HG03521 (cell line): Measurements from ENCODE around the gene CACNG5.

Source experiments
- ATAC-seq: cut with Tn5 transposase; IDR thresholded peaks from one replicate; pipeline ENCODE4 v1.9.1; 2021; ENCODE audit warnings: mild to moderate bottlenecking, moderate library complexity; ENCODE audit not compliant: unreplicated experiment

Gene CACNG5, protein sequence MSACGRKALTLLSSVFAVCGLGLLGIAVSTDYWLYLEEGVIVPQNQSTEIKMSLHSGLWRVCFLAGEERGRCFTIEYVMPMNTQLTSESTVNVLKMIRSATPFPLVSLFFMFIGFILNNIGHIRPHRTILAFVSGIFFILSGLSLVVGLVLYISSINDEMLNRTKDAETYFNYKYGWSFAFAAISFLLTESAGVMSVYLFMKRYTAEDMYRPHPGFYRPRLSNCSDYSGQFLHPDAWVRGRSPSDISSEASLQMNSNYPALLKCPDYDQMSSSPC

GRCh38 chr17:66834919-66835454 lies at the start of gene CACNG5:
TSS of gene CACNG5 (plus strand) at chr17:66835117. CDS start at chr17:66877333, 42,216 bp downstream.
- ATAC-seq, result no peak

GRCh38 chr17:66786107-66786506 lies 48.8 kb upstream of the CACNG5 start:
- ATAC-seq, result no peak

DNA sequence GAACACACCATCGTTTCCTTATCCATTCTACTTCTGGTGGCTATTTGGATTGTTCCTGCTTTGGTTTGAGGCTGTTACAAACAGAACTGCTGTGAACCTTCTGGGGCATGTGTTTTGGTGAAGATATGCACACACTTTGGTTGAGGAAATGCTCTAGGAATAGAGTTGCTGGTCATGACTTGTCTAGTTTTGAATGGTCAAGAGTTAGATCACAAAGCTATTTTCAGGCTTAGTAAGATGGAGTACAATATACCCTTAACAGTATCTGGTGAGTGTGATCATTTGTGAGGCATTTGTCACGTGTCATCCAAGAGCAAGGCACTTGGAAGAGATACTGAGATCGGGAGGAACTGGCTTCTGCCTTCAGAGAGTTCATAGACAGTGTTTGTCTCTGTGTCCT lies 47.0 kb upstream of the CACNG5 start:
- ATAC-seq, result no peak

DNA sequence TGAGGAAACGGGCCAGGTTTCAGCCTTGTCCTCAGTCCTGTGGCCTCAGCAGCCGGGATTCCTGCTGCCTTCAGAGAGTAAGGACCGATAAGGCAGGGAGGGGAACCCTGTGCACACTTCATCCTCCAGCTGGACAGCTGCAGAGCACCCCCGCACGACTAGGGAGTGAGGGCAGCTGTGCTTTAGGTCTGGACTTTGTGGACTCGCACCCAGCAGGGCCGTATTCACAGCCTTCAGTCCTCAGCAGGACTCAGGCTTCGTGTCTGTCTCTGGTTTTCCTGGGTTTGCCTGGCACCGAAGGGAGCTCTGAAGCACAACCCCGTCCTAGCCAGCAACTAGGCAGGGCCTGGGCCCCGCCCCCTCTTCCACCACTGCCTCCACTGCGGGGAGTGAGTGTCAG lies 45.8 kb upstream of the CACNG5 start:
- ATAC-seq, result no peak

- no peak for ATAC-seq
Measured at GRCh38 chr17:66789961-66790437, 44.9 kb upstream of the CACNG5 start.

- no peak for ATAC-seq
Measured at GRCh38 chr17:66790501-66791061, 44.3 kb upstream of the CACNG5 start.

DNA sequence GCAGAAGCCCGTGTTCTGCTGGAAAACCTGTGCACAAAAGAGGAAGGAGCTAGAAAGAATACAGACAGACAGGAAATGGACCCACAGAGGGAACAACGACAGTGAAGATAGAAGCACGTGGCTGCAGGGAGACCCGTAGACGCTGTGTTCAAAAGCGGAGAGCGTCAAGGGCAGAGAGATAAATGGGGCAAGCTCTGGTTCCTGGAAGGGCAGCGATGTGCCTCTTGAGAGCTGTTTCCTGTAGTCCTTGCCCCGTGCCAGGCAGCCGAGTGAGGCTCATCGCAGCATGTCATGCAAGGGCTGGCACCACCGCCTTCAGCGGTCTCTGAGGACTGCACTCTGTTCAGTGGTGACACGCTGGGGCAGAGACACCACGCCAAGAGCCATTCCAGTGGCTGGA lies 43.6 kb upstream of the CACNG5 start:
- no peak for ATAC-seq

- no peak for ATAC-seq
Measured at GRCh38 chr17:66793814-66794213, 41.1 kb upstream of the CACNG5 start.

DNA sequence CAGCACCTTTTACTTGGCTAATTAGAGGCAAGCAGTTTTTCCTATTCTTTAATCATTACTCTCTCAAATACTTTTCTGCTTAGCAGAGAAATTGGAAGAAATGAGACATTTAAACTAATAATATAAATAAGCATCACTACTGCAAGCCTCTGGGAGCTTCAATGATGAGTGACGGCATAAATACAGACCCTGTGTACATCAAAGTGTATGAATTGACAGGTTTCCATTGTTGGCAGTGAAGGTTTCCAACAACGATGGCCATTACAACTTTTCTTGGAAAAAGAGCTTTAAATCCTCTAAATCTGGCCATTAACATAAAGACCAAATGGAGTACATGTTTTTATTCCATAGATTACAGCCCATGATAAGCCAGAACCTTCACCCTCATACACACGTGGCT lies 39.4 kb upstream of the CACNG5 start:
- no peak for ATAC-seq

DNA sequence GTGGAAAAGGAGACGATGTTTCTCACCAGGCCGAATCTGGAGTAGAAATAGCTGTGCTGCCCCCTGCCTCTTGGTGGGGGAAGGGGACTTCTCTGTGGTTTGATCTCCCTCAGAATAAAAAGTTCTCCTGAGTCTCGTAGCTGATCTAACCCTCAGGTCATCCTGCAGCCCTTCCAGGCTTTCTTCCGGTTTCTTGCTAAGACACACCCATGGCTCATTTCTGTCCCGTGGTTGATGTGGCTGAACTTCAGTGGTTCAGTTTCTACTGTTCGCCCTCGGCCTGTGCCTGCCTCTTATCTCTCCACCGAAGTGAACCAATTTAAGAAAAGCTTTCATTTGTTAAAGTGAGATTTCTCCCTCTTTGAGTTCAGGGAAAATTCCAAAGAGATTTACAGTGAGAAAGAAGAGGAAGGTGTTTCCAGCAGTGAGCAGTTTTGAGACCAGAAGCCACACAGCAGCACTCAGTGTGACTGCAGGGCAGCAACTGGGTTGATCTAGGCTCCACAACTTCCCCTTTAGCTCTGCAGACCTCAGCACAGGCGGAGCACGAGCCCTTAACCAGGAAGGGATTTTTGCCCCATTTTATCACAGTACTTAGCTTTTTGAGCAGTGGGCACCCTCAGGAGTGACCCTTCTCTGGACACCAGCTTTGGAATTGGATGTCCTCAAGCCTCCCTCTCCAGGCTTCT lies 34.9 kb upstream of the CACNG5 start:
- no peak for ATAC-seq

DNA sequence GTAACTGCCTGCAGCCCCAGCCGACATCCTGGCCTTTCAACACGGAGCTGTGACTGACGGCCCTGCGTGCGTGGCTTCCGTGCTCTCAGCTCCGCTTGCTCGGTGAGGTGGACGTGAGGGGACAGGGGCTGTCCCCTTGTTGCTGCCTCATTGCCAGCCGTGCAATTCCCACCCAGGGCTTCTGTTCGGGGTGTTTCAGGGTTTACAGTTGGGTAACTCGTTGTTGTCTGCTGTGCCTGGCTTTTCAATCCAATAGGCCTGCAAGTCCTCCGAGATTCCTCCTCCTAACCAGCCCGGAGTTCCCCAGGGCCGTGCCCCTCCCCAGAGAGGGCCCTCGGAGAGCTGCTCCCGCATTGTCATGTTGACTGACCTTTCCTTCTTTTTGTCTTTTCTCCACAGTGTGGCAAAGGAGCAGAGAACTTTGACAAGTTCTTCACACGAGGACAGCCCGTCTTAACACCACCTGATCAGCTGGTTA lies 31.4 kb upstream of the CACNG5 start:
- ATAC-seq, result no peak

- no peak for ATAC-seq
Measured at GRCh38 chr17:66805567-66805966, 29.4 kb upstream of the CACNG5 start.

DNA sequence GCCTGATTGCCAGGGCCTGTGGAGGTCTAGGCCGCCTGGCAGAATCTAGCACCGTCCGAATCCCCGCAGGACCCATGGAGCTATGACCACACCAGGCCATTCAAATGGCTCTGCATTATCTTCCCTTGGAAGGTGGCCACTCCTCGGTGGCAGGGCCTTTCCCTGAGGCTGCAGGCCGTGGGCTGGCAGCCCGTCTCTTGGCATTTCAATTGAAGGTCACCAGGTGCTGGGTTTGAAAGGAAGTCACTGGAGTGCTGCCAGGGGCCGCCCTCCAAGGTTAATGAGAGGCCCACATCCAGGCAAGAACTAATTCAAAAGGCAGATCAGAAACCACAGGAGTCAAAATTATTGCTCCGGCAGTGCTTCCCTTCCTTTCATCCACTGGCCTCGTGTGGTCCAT lies 27.7 kb upstream of the CACNG5 start:
- ATAC-seq, result no peak

DNA sequence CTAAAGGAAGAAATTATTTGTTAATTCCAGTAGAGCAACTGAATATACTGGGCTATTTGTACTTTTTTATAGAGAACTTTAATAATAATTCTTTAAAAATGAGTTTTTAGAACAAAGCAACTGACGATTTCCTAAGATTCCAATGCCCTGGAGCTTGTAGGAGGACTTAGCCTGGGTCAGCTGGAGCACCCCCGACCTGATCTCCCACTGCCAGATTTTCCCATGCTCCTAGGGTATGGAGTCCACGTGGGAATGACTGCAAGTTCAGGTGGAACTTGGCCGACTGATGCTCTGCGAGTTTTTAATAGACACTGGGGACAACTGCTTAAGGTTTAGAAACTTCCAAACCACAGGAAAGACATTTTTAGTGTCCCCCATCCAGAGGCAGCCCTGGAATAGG lies 25.5 kb upstream of the CACNG5 start:
- no peak for ATAC-seq

DNA sequence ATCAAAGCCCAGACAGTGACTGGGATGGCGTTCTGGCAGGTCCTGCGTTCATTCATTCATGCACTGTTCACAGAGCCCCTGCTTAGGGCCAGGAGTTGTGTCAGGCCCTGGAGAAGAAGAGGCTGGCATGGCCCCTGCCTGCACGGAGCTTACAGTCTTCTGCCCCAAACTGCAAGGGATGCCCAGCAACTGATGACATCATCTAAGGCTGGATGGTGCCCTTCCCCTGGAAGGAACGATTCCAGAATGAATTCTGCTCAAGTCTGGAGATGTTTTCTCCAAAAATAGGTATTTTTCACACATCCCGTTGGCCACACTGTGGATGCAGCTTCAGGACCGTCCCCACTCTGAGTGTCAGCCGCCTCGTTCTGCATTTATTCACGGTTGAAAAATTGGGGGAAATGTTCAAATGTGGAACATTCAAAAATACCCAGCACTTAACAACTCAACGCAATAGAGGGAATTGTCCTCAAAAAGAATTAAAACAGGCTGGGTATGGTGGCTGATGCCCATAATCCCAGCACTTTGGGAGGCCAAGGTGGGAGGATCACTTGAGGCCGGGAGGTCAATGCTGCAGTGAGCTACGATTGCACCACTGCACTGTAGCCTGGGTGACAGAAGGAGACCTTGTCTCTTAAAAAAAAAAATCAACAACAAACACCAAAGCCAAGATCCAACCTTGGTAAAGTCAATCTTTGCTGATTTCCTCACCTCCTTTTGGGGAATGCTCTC lies 23.8 kb upstream of the CACNG5 start:
- ATAC-seq, result no peak

DNA sequence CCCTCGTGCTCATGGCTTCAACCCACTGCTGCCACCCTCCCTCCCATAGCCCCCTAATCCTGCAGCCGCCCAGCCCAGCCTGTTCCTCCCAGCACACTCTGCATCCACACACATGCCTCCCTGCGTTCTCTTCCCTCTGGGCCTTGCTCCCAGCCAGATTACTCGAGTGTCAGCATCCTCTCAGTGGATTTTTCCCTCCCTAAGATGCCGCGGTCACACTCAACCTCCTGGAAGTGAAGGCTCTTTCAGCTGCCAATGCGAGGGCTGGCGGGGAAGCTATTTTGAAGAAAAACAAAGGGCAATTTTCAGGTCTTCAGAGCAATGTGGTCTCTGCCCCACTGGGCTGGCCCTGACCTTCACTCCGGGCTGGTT lies 23.2 kb upstream of the CACNG5 start:
- ATAC-seq, result no peak

GRCh38 chr17:66812571-66812970 lies 22.3 kb upstream of the CACNG5 start:
- ATAC-seq, result no peak

- ATAC-seq, result no peak
Measured at GRCh38 chr17:66813296-66813695, 21.6 kb upstream of the CACNG5 start.

GRCh38 chr17:66814026-66814425 lies 20.9 kb upstream of the CACNG5 start:
- ATAC-seq, result no peak

DNA sequence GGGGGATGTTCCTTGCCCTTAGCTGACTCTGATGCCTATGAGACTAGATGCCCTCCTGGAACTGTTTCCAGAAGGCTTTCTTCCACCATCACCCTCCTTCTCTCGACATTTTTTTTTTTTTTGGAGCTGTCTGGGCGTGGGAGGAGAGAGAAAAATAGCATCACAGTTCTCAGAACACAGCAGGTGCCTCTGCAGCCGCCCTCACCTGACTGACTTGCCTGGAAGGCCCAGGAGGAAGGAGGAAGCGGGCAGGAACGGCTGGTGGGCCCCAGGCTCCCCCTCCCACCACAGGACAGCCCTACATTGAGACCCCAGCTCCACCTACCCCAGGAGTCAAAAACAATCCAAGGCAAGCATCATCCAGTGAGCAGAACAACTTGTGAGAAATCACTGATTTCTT lies 20.3 kb upstream of the CACNG5 start:
- no peak for ATAC-seq

DNA sequence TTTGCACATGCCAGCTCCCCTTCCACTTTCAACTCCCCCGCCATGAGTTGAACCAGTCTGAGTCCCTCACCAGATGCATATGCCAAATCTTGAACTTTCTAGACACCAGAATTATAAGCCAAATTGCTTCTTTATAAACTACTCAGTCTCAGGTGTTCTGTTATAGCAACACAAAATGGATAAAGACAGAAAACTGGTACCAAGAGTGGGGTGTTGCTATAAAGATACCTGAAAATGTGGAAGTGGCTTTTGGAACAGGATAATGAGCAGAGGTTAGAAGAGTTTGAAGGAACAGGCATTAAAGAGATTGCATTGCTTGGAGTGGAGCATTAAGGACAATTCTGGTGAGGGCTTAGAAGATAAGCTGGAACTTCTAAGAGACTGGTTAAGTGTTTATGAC lies 17.2 kb upstream of the CACNG5 start:
- no peak for ATAC-seq
